ENCODE results near the gene PLSCR5.

- TF ChIP-seq, protein P1, sequence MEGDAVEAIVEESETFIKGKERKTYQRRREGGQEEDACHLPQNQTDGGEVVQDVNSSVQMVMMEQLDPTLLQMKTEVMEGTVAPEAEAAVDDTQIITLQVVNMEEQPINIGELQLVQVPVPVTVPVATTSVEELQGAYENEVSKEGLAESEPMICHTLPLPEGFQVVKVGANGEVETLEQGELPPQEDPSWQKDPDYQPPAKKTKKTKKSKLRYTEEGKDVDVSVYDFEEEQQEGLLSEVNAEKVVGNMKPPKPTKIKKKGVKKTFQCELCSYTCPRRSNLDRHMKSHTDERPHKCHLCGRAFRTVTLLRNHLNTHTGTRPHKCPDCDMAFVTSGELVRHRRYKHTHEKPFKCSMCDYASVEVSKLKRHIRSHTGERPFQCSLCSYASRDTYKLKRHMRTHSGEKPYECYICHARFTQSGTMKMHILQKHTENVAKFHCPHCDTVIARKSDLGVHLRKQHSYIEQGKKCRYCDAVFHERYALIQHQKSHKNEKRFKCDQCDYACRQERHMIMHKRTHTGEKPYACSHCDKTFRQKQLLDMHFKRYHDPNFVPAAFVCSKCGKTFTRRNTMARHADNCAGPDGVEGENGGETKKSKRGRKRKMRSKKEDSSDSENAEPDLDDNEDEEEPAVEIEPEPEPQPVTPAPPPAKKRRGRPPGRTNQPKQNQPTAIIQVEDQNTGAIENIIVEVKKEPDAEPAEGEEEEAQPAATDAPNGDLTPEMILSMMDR (IDR thresholded peaks at IDR 0.05): no peak
- TF ChIP-seq REST (IDR thresholded peaks at IDR 0.05; ENCODE audit: insufficient read depth in 1 of 2, low read depth in 2 of 2, low read length in 1 of 2) (no peak), TCF7L2 (IDR thresholded peaks at IDR 0.05; ENCODE audit: low read depth, low read length) (no peak), POLR2AphosphoS5 (IDR thresholded peaks at IDR 0.05; ENCODE audit: low read depth, low read length) (no peak)
These were observed 55.0 kb downstream of the PLSCR5 start for GRCh38 chr3:146550070-146550615.

All from Panc1 (cell line).